Caco-2 (cell line): ENCODE measurements around the gene UBTD1. TPM values are rescaled to one million over a fixed set of nuclear protein-coding genes. Genes with fewer than 3 reads are reported as not detected.

Experiments
- BruUV-seq: library from RNA; stranded (reverse); fragments of 400-500 nt; replicated peaks from 2 replicates; lab custom pipeline; 2021; lab: Mats Ljungman, UMichigan
- CTCF ChIA-PET: fragments of 300-600 bp; sonication (Branson Sonifier 250); formaldehyde crosslinking; loops from one replicate; lab custom pipeline; 2022; ENCODE audit warnings: antibody characterized with exemption; lab: Charles Lee
- POLR2A ChIA-PET: fragments of 300-600 bp; sonication (Branson Sonifier 250); formaldehyde crosslinking; loops from one replicate; lab custom pipeline; 2022; ENCODE audit warnings: antibody characterized with exemption; lab: Charles Lee
- DNase-seq, 2 experiments: peaks; one replicate each; pipeline versions ENCODE4 v3.0.0 to v3.0.0-alpha.2; 2020 to 2022
- H3K27me3 ChIP-seq: replicated peaks from 2 replicates; pipeline ENCODE4 v1.6.0; 2011; ENCODE audit warnings: low read length; ENCODE audit not compliant: control insufficient read depth, insufficient read depth
- H3K36me3 ChIP-seq: 2 replicates; pipeline ENCODE4 v1.5.1; 2011; ENCODE audit warnings: low read length; ENCODE audit not compliant: control insufficient read depth, insufficient read depth
- H3K4me1 ChIP-seq: fragments of 250-450 bp; sonication (Bioruptor Pico); 2 replicates; pipeline ENCODE4 v1.5.1; 2020; ENCODE audit warnings: mild to moderate bottlenecking
- H3K4me3 ChIP-seq: 2 replicates; pipeline ENCODE4 v1.5.1; 2011; ENCODE audit warnings: low read depth, mild to moderate bottlenecking, control low read depth, low read length
- H3K9me3 ChIP-seq: fragments of 250-450 bp; sonication (Bioruptor Pico); 2 replicates; pipeline ENCODE4 v1.5.1; 2020; ENCODE audit warnings: mild to moderate bottlenecking, moderate library complexity
- H3K27ac Mint-ChIP-seq: one replicate; pipeline ENCODE4 v1.8.0; 2022; ENCODE audit warnings: mixed read lengths; ENCODE audit not compliant: unreplicated experiment
- H3K27me3 Mint-ChIP-seq: one replicate; pipeline ENCODE4 v1.8.0; 2022; ENCODE audit warnings: mixed read lengths; ENCODE audit not compliant: insufficient read depth, unreplicated experiment
- H3K36me3 Mint-ChIP-seq: one replicate; pipeline ENCODE4 v1.8.0; 2022; ENCODE audit warnings: mild to moderate bottlenecking, mixed read lengths; ENCODE audit not compliant: insufficient read depth, unreplicated experiment
- H3K4me1 Mint-ChIP-seq: one replicate; pipeline ENCODE4 v1.8.0; 2022; ENCODE audit warnings: low read depth, mixed read lengths; ENCODE audit not compliant: unreplicated experiment
- H3K4me3 Mint-ChIP-seq: one replicate; pipeline ENCODE4 v1.8.0; 2022; ENCODE audit warnings: mild to moderate bottlenecking, moderate library complexity, mixed read lengths; ENCODE audit not compliant: unreplicated experiment
- H3K9me3 Mint-ChIP-seq: one replicate; pipeline ENCODE4 v1.8.0; 2022; ENCODE audit warnings: mixed read lengths; ENCODE audit not compliant: unreplicated experiment
- intact Hi-C: fragments of 100-400 bp; cut with micrococcal nuclease; formaldehyde crosslinking; loops from one replicate; pipeline ENCODE4 v1.10.0; 2022; ENCODE audit not compliant: unreplicated experiment
- total RNA-seq: library from RNA; stranded (reverse); gene quantifications from 2 replicates; pipeline ENCODE4 v1.2.3, GENCODE V29; 2022
- TF ChIP-seq, protein P1 (sequence below), 2 experiments: fragments of 200-600 bp in 1 of 2; IDR thresholded peaks; 1 replicate in 1 of 2; 2 replicates in 1 of 2; pipeline versions ENCODE4 v1.5.1 to v1.8.0; 2011 to 2022; ENCODE audit warnings: antibody characterized with exemption in 1 of 2, control low read depth in 1 of 2, inconsistent platforms in 1 of 2, low read depth in 1 of 2, low read length in 1 of 2, mild to moderate bottlenecking in 1 of 2, moderate library complexity in 1 of 2; ENCODE audit not compliant: insufficient read depth in 1 of 2, severe bottlenecking in 1 of 2, unreplicated experiment in 1 of 2

The UBTD1 gene
- total RNA-seq, 1 experiment from 2014 or later: 11.4 TPM

DNA sequence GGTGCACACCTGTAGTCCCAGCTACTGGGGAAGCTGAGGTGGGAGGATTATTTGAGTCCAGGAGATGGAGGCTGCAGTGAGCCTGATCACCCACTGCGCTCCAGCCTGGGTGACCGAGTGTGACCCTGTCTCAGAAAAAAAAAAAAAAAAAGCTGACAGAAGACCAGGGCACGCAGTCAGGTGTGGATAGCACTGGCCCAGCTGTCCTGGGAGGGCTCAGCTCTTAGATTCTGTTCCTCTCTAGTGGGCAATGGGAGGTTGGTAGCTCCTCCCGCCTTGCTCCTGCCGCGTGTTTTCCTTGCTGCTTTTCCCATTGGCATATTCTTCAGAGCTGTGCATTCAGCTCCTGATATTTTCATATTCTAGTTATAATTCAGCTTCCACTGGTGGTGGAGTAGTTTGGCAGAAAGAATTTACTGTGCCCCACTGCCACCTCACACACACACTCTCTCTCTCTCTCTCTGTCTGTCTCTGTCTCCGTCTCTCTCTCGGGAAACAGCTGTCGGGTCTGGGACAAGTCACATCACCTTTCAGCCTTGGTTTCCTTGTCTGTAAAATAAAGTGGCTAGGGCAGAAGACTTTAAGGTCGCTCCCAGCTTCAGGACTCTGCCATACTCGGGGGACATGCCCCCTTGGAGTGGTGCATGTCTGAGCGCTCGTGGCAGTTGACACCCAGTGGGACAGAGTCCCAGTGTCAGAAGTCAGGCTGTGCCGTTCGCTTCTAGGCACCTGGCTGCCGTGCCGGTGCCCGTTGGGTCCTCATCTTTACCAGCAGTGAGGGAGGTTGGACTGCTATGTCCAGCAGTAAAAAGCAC lies 47.9 kb downstream of the UBTD1 start:
- DNase-seq: no peak
- POLR2A ChIA-PET: interaction anchor here (0.6 kb wide), 1 partner anchor 145 kb away, joined by 4 read pairs; no protein-coding TSS in a partner anchor
- intact Hi-C loops: no loop called here
- Histone ChIP-seq H3K4me3 (no peak overlapping the region), H3K27me3 (no peaks in the 10 kb centered on the region), H3K4me1 (peaks cover 20% of the 10 kb centered on the region), H3K36me3 (no peaks in the 10 kb centered on the region), H3K9me3 (no peaks in the 10 kb centered on the region)
- Mint-ChIP-seq H3K4me1 (peaks cover 26% of the 10 kb centered on the region), H3K36me3 (peaks cover 6% of the 10 kb centered on the region), H3K27ac (no peak overlapping the region), H3K9me3 (no peaks in the 10 kb centered on the region), H3K27me3 (no peaks in the 10 kb centered on the region), H3K4me3 (no peak overlapping the region)
- CTCF ChIA-PET: interaction anchor here (0.6 kb wide), 1 partner anchor 14 kb away, joined by 5 read pairs; no protein-coding TSS in a partner anchor
- TF ChIP-seq, protein P1, sequence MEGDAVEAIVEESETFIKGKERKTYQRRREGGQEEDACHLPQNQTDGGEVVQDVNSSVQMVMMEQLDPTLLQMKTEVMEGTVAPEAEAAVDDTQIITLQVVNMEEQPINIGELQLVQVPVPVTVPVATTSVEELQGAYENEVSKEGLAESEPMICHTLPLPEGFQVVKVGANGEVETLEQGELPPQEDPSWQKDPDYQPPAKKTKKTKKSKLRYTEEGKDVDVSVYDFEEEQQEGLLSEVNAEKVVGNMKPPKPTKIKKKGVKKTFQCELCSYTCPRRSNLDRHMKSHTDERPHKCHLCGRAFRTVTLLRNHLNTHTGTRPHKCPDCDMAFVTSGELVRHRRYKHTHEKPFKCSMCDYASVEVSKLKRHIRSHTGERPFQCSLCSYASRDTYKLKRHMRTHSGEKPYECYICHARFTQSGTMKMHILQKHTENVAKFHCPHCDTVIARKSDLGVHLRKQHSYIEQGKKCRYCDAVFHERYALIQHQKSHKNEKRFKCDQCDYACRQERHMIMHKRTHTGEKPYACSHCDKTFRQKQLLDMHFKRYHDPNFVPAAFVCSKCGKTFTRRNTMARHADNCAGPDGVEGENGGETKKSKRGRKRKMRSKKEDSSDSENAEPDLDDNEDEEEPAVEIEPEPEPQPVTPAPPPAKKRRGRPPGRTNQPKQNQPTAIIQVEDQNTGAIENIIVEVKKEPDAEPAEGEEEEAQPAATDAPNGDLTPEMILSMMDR (IDR thresholded peaks at IDR 0.05; ENCODE audit: insufficient read depth in 1 of 2, low read depth in 1 of 2, low read length in 1 of 2, severe bottlenecking in 1 of 2, unreplicated experiment in 1 of 2): no peak
- BruUV-seq: no TSS peak

DNA sequence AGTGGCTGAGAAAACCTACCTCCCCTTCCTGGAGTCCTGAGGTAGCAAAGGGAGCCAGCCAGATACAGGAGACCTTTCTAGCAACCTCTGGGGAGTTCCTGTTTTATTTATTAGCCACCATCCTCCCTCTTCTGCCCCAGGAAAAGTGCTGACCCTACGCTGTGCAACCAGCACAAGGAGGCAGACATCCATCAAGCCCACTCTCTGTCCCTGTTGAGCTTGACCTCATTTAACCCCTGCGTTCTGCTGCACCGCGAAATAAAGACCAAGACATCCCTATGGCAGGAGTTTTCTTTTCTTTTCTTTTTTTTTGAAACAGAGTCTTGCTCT lies 48.5 kb downstream of the UBTD1 start:
- no peaks in the 10 kb centered on the region for H3K36me3 ChIP-seq
- Mint-ChIP-seq H3K27me3 (no peaks in the 10 kb centered on the region), H3K9me3 (no peaks in the 10 kb centered on the region), H3K4me3 (no peak overlapping the region), H3K27ac (no peak overlapping the region), H3K36me3 (peaks cover under 1% of the 10 kb centered on the region), H3K4me1 (peaks cover 20% of the 10 kb centered on the region)
- H3K4me1 ChIP-seq: peaks cover 15% of the 10 kb centered on the region
- no peaks in the 10 kb centered on the region for H3K27me3 ChIP-seq
- no peaks in the 10 kb centered on the region for H3K9me3 ChIP-seq
- ChIA-PET POLR2A (no interaction called here), CTCF (no interaction called here)
- intact Hi-C loops: no loop called here
- no peak overlapping the region for H3K4me3 ChIP-seq
- no peak for DNase-seq
- no TSS peak for BruUV-seq
- TF ChIP-seq, protein P1 (IDR thresholded peaks at IDR 0.05; ENCODE audit: insufficient read depth in 1 of 2, low read depth in 1 of 2, low read length in 1 of 2, severe bottlenecking in 1 of 2, unreplicated experiment in 1 of 2): no peak

DNA sequence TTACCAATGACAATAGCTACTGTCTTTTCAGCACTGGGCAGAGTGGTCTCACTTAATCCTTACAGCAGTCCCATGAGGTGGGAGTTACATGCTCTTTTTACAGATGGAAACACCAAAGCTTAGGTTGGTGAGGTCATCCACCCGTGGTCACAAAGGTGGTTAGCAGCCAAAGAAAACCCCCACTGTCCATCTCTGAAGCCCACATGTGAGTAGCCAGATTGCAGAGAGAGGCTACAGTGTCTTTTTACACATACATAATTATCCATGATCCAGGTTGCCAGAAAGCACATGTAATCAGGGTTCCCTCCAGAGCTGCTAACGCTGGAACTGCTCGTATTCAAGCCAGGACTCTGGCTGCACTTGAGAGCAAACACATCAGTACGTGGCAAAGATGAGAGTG lies 49.2 kb downstream of the UBTD1 start:
- intact Hi-C loops: no loop called here
- H3K4me3 Mint-ChIP-seq: no peak overlapping the region

More for the DNA sequence above, 49.2 kb downstream of the UBTD1 start:
- H3K9me3 Mint-ChIP-seq: no peaks in the 10 kb centered on the region
- Histone ChIP-seq H3K9me3 (no peaks in the 10 kb centered on the region), H3K4me1 (peaks cover 7% of the 10 kb centered on the region), H3K4me3 (no peak overlapping the region), H3K36me3 (no peaks in the 10 kb centered on the region), H3K27me3 (no peaks in the 10 kb centered on the region)
- ChIA-PET POLR2A (no interaction called here), CTCF (no interaction called here)
- H3K27me3 Mint-ChIP-seq: no peaks in the 10 kb centered on the region
- DNase-seq: no peak
- no TSS peak for BruUV-seq
- no peak overlapping the region for H3K27ac Mint-ChIP-seq
- TF ChIP-seq, protein P1 (IDR thresholded peaks at IDR 0.05; ENCODE audit: insufficient read depth in 1 of 2, low read depth in 1 of 2, low read length in 1 of 2, severe bottlenecking in 1 of 2, unreplicated experiment in 1 of 2): no peak
- peaks cover 13% of the 10 kb centered on the region for H3K4me1 Mint-ChIP-seq
- no peaks in the 10 kb centered on the region for H3K36me3 Mint-ChIP-seq
